Naive B cell (primary cell): Measurements from ENCODE around the gene MRAP. TPM values are rescaled to one million over a fixed set of nuclear protein-coding genes. Genes with fewer than 3 reads are reported as not detected.

Experiments
- ATAC-seq, 2 donors: fragments of 150-1000 bp; cut with Tn5 transposase; 2 replicates each; pipeline ENCODE4 v1.10.0; 2021; ENCODE audit warnings: low read depth in 2 of 2, mild to moderate bottlenecking in 2 of 2, moderate library complexity in 2 of 2
- DNase-seq: peaks from one replicate; pipeline ENCODE4 v3.0.0; 2022
- H3K27ac Mint-ChIP-seq, 6 donors: one replicate each; pipeline ENCODE4 v1.8.0; 2020 to 2022; ENCODE audit warnings: mild to moderate bottlenecking in 6 of 6, mixed read lengths in 6 of 6, moderate library complexity in 5 of 6, inconsistent platforms in 2 of 6
- H3K27me3 Mint-ChIP-seq, 3 donors: one replicate each; pipeline ENCODE4 v1.8.0; 2021 to 2022; ENCODE audit warnings: mixed read lengths in 3 of 3, mild to moderate bottlenecking in 1 of 3
- H3K36me3 Mint-ChIP-seq, 2 donors: one replicate each; pipeline ENCODE4 v1.8.0; 2020 to 2022; ENCODE audit warnings: mixed read lengths in 2 of 2, inconsistent platforms in 1 of 2, mild to moderate bottlenecking in 1 of 2
- H3K4me1 Mint-ChIP-seq, 3 donors: one replicate each; pipeline ENCODE4 v1.8.0; 2020 to 2022; ENCODE audit warnings: mixed read lengths in 3 of 3, inconsistent platforms in 1 of 3, mild to moderate bottlenecking in 1 of 3, moderate library complexity in 1 of 3
- H3K4me3 Mint-ChIP-seq, 8 donors: one replicate each; pipeline ENCODE4 v1.8.0; 2020 to 2022; ENCODE audit warnings: mild to moderate bottlenecking in 8 of 8, mixed read lengths in 8 of 8, moderate library complexity in 8 of 8, inconsistent platforms in 2 of 8
- H3K9me3 Mint-ChIP-seq, 7 donors: one replicate each; pipeline ENCODE4 v1.8.0; 2020 to 2022; ENCODE audit warnings: mixed read lengths in 7 of 7, mild to moderate bottlenecking in 5 of 7, inconsistent platforms in 2 of 7, moderate library complexity in 1 of 7
- polyA plus RNA-seq, 6 donors: library from polyadenylated mRNA; unstranded; fragments of 300-500 nt; fragmentation: Illumina TruSeq; gene quantifications; one replicate each; pipeline ENCODE4 v1.2.3, GENCODE V29; 2021; ENCODE audit warnings: low read depth in 6 of 6

Gene MRAP
- polyA plus RNA-seq, 6 donors from 2014 or later, result not detected

- DNase-seq (no peak), ATAC-seq (no peak)
- Mint-ChIP-seq H3K9me3 (peaks cover 5 to 11% (median 8%) of the 10 kb centered on the region in 7 donors), H3K27ac (no peak overlapping the region), H3K27me3 (no peaks in the 10 kb centered on the region), H3K4me3 (no peak overlapping the region), H3K36me3 (peaks cover 46 to 53% of the 10 kb centered on the region in 2 donors), H3K4me1 (peaks cover 0 to 3% (median 2%) of the 10 kb centered on the region in 3 donors)
Measured at GRCh38 chr21:32349333-32349944, 50.8 kb downstream of the MRAP start.

GRCh38 chr21:32350211-32350980 is 51.7 kb downstream of the MRAP start:
- Mint-ChIP-seq H3K36me3 (peaks cover 43 to 53% of the 10 kb centered on the region in 2 donors), H3K9me3 (peaks cover 0 to 2% (median 0%) of the 10 kb centered on the region in 7 donors), H3K27ac (no peak overlapping the region), H3K27me3 (no peaks in the 10 kb centered on the region), H3K4me3 (no peak overlapping the region), H3K4me1 (peaks cover 0 to 3% (median 0%) of the 10 kb centered on the region in 3 donors)
- DNase-seq (no peak), ATAC-seq (no peak)

- H3K9me3 Mint-ChIP-seq, result no peaks in the 10 kb centered on the region
- peaks cover 0 to 3% (median 0%) of the 10 kb centered on the region in 3 donors for H3K4me1 Mint-ChIP-seq
- ATAC-seq, result no peak
- no peak for DNase-seq
- H3K27ac Mint-ChIP-seq, result no peak overlapping the region
- no peaks in the 10 kb centered on the region for H3K27me3 Mint-ChIP-seq
- H3K36me3 Mint-ChIP-seq, result peaks cover 38 to 56% of the 10 kb centered on the region in 2 donors
- H3K4me3 Mint-ChIP-seq, result no peak overlapping the region
Measured at GRCh38 chr21:32350981-32351380, 52.3 kb downstream of the MRAP start.

GRCh38 chr21:32351428-32351827 is 52.8 kb downstream of the MRAP start:
- no peak for ATAC-seq
- no peak for DNase-seq
- Mint-ChIP-seq H3K4me3 (no peak overlapping the region), H3K27ac (peak overlapping the region in 1 of 6 donors; percentile 51), H3K36me3 (peaks cover 33 to 60% of the 10 kb centered on the region in 2 donors), H3K9me3 (no peaks in the 10 kb centered on the region), H3K4me1 (no peaks in the 10 kb centered on the region), H3K27me3 (no peaks in the 10 kb centered on the region)

GRCh38 chr21:32352526-32352925 is 53.9 kb downstream of the MRAP start:
- no peaks in the 10 kb centered on the region for H3K9me3 Mint-ChIP-seq
- no peak overlapping the region for H3K27ac Mint-ChIP-seq
- peaks cover 32 to 63% of the 10 kb centered on the region in 2 donors for H3K36me3 Mint-ChIP-seq
- DNase-seq, result no peak
- H3K4me3 Mint-ChIP-seq, result no peak overlapping the region
- no peaks in the 10 kb centered on the region for H3K4me1 Mint-ChIP-seq
- ATAC-seq, result no peak
- H3K27me3 Mint-ChIP-seq, result no peaks in the 10 kb centered on the region

- no peaks in the 10 kb centered on the region for H3K9me3 Mint-ChIP-seq
- peaks cover 28 to 58% of the 10 kb centered on the region in 2 donors for H3K36me3 Mint-ChIP-seq
- no peaks in the 10 kb centered on the region for H3K27me3 Mint-ChIP-seq
- DNase-seq, result no peak
- no peak overlapping the region for H3K4me3 Mint-ChIP-seq
- H3K4me1 Mint-ChIP-seq, result no peaks in the 10 kb centered on the region
- no peak for ATAC-seq
- no peak overlapping the region for H3K27ac Mint-ChIP-seq
Measured at GRCh38 chr21:32353002-32353711, 54.5 kb downstream of the MRAP start.

- no peak overlapping the region for H3K27ac Mint-ChIP-seq
Measured at GRCh38 chr21:32356874-32357395, 58.3 kb downstream of the MRAP start.

GRCh38 chr21:32359719-32360260 is 61.1 kb downstream of the MRAP start:
- ATAC-seq (no peak), DNase-seq (no peak)
- Mint-ChIP-seq H3K4me1 (peaks cover 0 to 5% (median 4%) of the 10 kb centered on the region in 3 donors), H3K36me3 (peaks cover 32 to 55% of the 10 kb centered on the region in 2 donors), H3K27me3 (no peaks in the 10 kb centered on the region), H3K27ac (no peak overlapping the region), H3K4me3 (no peak overlapping the region), H3K9me3 (no peaks in the 10 kb centered on the region)

More at GRCh38 chr21:32356874-32357395, 58.3 kb downstream of the MRAP start:
- ATAC-seq (no peak), DNase-seq (no peak)
- Mint-ChIP-seq H3K4me1 (peaks cover 0 to 3% (median 2%) of the 10 kb centered on the region in 3 donors), H3K4me3 (no peak overlapping the region), H3K9me3 (no peaks in the 10 kb centered on the region), H3K36me3 (peaks cover 27 to 61% of the 10 kb centered on the region in 2 donors), H3K27me3 (no peaks in the 10 kb centered on the region)

GRCh38 chr21:32360401-32360975 is 61.8 kb downstream of the MRAP start:
- H3K4me1 Mint-ChIP-seq, result peaks cover 0 to 5% (median 4%) of the 10 kb centered on the region in 3 donors
- no peak for ATAC-seq
- DNase-seq, result no peak
- H3K27ac Mint-ChIP-seq, result no peak overlapping the region
- peaks cover 34 to 51% of the 10 kb centered on the region in 2 donors for H3K36me3 Mint-ChIP-seq
- no peaks in the 10 kb centered on the region for H3K27me3 Mint-ChIP-seq
- H3K4me3 Mint-ChIP-seq, result no peak overlapping the region
- no peaks in the 10 kb centered on the region for H3K9me3 Mint-ChIP-seq

Other genes with a start within 250 kb of the MRAP start
- gene MIS18A, start 19.8 kb upstream of the MRAP start, polyA plus RNA-seq, result 10 to 100 TPM in 5 of 6 donors, 1 to 10 TPM in 1; 6.6 to 20.3 (median 13.1) TPM
- gene URB1, start 94.2 kb downstream of the MRAP start, polyA plus RNA-seq, result 1 to 10 TPM; 1.3 to 4.9 (median 3.2) TPM
- under 1 TPM in 3 of 6 donors, not detected in 3; 0.47 to 0.87 (median 0.57) TPM for gene EVA1C, start 113.9 kb downstream of the MRAP start, polyA plus RNA-seq